HepG2 (cell line): Measurements from ENCODE around the gene RNF175. TPM values are rescaled to one million over a fixed set of nuclear protein-coding genes. Genes with fewer than 3 reads are reported as not detected.

Experiments
- ATAC-seq: fragments of 200-7000 bp; cut with Tn5 transposase; 3 replicates; pipeline ENCODE4 v1.9.1; 2020; ENCODE audit warnings: mild to moderate bottlenecking, moderate library complexity
- BruUV-seq: library from RNA; stranded (reverse); fragments of 400-500 nt; replicated peaks from 2 replicates; lab custom pipeline; 2021; lab: Mats Ljungman, UMichigan
- CTCF ChIA-PET: fragments of 300-600 bp; formaldehyde crosslinking; extraction: SDS; loops from one replicate; lab custom pipeline; 2021; ENCODE audit warnings: low total read pairs, inconsistent platforms, low intra/inter-chr PET ratio; lab: Yijun Ruan, JAX
- POLR2A ChIA-PET: fragments of 350-600 bp; sonication (Branson Sonifier 250); formaldehyde crosslinking; loops from one replicate; lab custom pipeline; 2020; ENCODE audit warnings: antibody characterized with exemption, inconsistent platforms; lab: Yijun Ruan, JAX
- DNase-seq: peaks from one replicate; pipeline ENCODE4 v3.0.0-alpha.2; 2015; ENCODE audit warnings: low spot score
- FAIRE-seq: peaks from 3 replicates; lab custom pipeline; 2011; peaks lifted over from hg19 to GRCh38; lab: Jason Lieb, UNC
- H2AFZ ChIP-seq: one replicate; pipeline ENCODE4 v1.6.1; 2011; ENCODE audit warnings: low read length, inconsistent platforms
- H3K27ac ChIP-seq: fragments of 300-600 bp; 3 replicates; pipeline ENCODE4 v1.8.0; 2011; ENCODE audit warnings: mixed run types, mild to moderate bottlenecking, mixed read lengths, low read length, inconsistent platforms; ENCODE audit not compliant: insufficient read depth; ENCODE audit errors: extremely low read length
- H3K27me3 ChIP-seq, 2 experiments: fragments of 200-600 bp in 1 of 2; 2 replicates in 1 of 2; 3 replicates in 1 of 2; pipeline versions ENCODE4 v1.6.0 to v1.8.0; 2011; ENCODE audit warnings: low read length in 2 of 2, mild to moderate bottlenecking in 2 of 2, moderate library complexity in 2 of 2, inconsistent platforms in 1 of 2; ENCODE audit not compliant: insufficient read depth in 2 of 2, control insufficient read depth in 1 of 2
- H3K36me3 ChIP-seq, 2 experiments: fragments of 200-600 bp in 1 of 2; replicated peaks in 1 of 2; 2 replicates in 1 of 2; 3 replicates in 1 of 2; pipeline versions ENCODE4 v1.5.1 to v1.8.0; 2011; ENCODE audit warnings: low read length in 2 of 2, inconsistent platforms in 1 of 2; ENCODE audit not compliant: insufficient read depth in 2 of 2, control insufficient read depth in 1 of 2
- H3K4me1 ChIP-seq: 2 replicates; pipeline ENCODE4 v1.5.1; 2012; ENCODE audit warnings: low read length, inconsistent platforms; ENCODE audit not compliant: insufficient read depth
- H3K4me2 ChIP-seq: 2 replicates; pipeline ENCODE4 v1.6.0; 2011; ENCODE audit warnings: low read depth, low read length, inconsistent platforms
- H3K4me3 ChIP-seq, 3 experiments: fragments of 200-600 bp in 1 of 3; sonication (generic), shearing (Covaris generic) in 1 of 3; replicated peaks in 1 of 3; 2 replicates each; pipeline ENCODE4 v1.5.1; 2011 to 2016; ENCODE audit warnings: low read length in 3 of 3, inconsistent platforms in 2 of 3, low read depth in 2 of 3, mild to moderate bottlenecking in 2 of 3, control low read depth in 1 of 3, mixed read lengths in 1 of 3; ENCODE audit not compliant: insufficient read depth in 1 of 3
- H3K79me2 ChIP-seq: one replicate; pipeline ENCODE4 v1.6.1; 2011; ENCODE audit warnings: low read length, inconsistent platforms; ENCODE audit not compliant: insufficient read depth
- H3K9ac ChIP-seq: 2 replicates; pipeline ENCODE4 v1.6.0; 2011; ENCODE audit warnings: mild to moderate bottlenecking, low read depth, low read length, inconsistent platforms; ENCODE audit not compliant: insufficient read depth
- H3K9me3 ChIP-seq: 2 replicates; pipeline ENCODE4 v1.5.1; 2012; ENCODE audit warnings: mild to moderate bottlenecking, low read length
- H4K20me1 ChIP-seq: 2 replicates; pipeline ENCODE4 v1.6.0; 2011; ENCODE audit warnings: inconsistent platforms, mild to moderate bottlenecking, low read length, moderate library complexity; ENCODE audit not compliant: insufficient read depth
- ATF2 ChIP-seq: sonication (generic); formaldehyde crosslinking; IDR thresholded peaks from 2 replicates; pipeline ENCODE4 v1.4.0; 2020; ENCODE audit warnings: missing genetic modification reagents
- ELF1 ChIP-seq: sonication (generic); formaldehyde crosslinking; IDR thresholded peaks from 2 replicates; pipeline ENCODE4 v1.4.0; 2020; ENCODE audit warnings: missing genetic modification reagents
- FOXK2 ChIP-seq: fragments of 450-650 bp; IDR thresholded peaks from 2 replicates; pipeline ENCODE4 v1.6.1; 2016
- GABPA ChIP-seq, 2 experiments: IDR thresholded peaks; 2 replicates each; pipeline ENCODE4 v1.6.1; 2011 to 2016; ENCODE audit warnings: low read depth in 2 of 2, low read length in 1 of 2, missing biosample characterization in 1 of 2, missing genetic modification characterization in 1 of 2
- JARID2 ChIP-seq: sonication (generic); formaldehyde crosslinking; IDR thresholded peaks from 2 replicates; pipeline ENCODE4 v1.8.1; 2023; ENCODE audit warnings: missing genetic modification reagents, inconsistent platforms; ENCODE audit not compliant: insufficient replicate concordance
- MTERF4 ChIP-seq: sonication (generic); formaldehyde crosslinking; IDR thresholded peaks from 2 replicates; pipeline ENCODE4 v1.8.0; 2023; ENCODE audit warnings: mild to moderate bottlenecking, missing genetic modification reagents
- NKX3-1 ChIP-seq: sonication (generic); formaldehyde crosslinking; IDR thresholded peaks from 2 replicates; pipeline ENCODE4 v1.5.0; 2020; ENCODE audit warnings: missing genetic modification reagents
- POLR2G ChIP-seq: fragments of 200-400 bp; formaldehyde crosslinking; IDR thresholded peaks from 2 replicates; pipeline ENCODE4 v1.6.1; 2018; ENCODE audit warnings: mild to moderate bottlenecking, low read depth, low read length, moderate library complexity
- PRPF4 ChIP-seq: fragments of 200-400 bp; formaldehyde crosslinking; IDR thresholded peaks from 2 replicates; pipeline ENCODE4 v1.6.1; 2016; ENCODE audit warnings: low read length, low read depth; ENCODE audit not compliant: poor library complexity, severe bottlenecking
- TOPORS ChIP-seq: sonication (generic); formaldehyde crosslinking; IDR thresholded peaks from 2 replicates; pipeline ENCODE4 v1.8.0; 2023; ENCODE audit warnings: mild to moderate bottlenecking, missing genetic modification reagents
- ZNF354B ChIP-seq: sonication (generic); formaldehyde crosslinking; IDR thresholded peaks from 2 replicates; pipeline ENCODE4 v1.8.0; 2022; ENCODE audit warnings: mild to moderate bottlenecking, missing genetic modification reagents
- ZNF720 ChIP-seq: sonication (generic); formaldehyde crosslinking; IDR thresholded peaks from 2 replicates; pipeline ENCODE4 v1.4.0; 2020; ENCODE audit warnings: missing genetic modification reagents
- ZNF766 ChIP-seq: sonication (generic); formaldehyde crosslinking; IDR thresholded peaks from 2 replicates; pipeline ENCODE4 v1.5.0; 2020; ENCODE audit warnings: missing genetic modification reagents, borderline replicate concordance
- ZSCAN20 ChIP-seq: sonication (generic); formaldehyde crosslinking; IDR thresholded peaks from 2 replicates; pipeline ENCODE4 v1.4.0; 2020; ENCODE audit warnings: missing genetic modification reagents, mild to moderate bottlenecking, borderline replicate concordance
- WGBS: methylation state at CpG from one replicate; pipeline ENCODE4 v1.1.6; 2017; ENCODE audit warnings: low lambda C conversion rate; 5-methylcytosine and 5-hydroxymethylcytosine counted together
- in situ Hi-C: cut with HindIII; loops from 2 replicates; pipeline ENCODE4 v1.10.0; 2017; ENCODE audit warnings: low pct_unique_long_range_greater_than_20kb; ENCODE audit not compliant: extremely low pct_ligation_motif_present
- intact Hi-C: fragments of 100-400 bp; cut with micrococcal nuclease; formaldehyde crosslinking; loops from one replicate; pipeline ENCODE4 v1.10.0; 2022; ENCODE audit not compliant: unreplicated experiment
- polyA plus RNA-seq, 8 experiments: library from polyadenylated mRNA; depleted of rRNA in 3 of 8; stranded (reverse) in 7 of 8; unstranded in 1 of 8; fragments of >200 nt; fragmentation: Illumina TruSeq in 4 of 8; extraction: Trizol in 4 of 8; gene quantifications; 2 replicates each; pipeline versions ENCODE4 v1.2.1 to v1.2.3, GENCODE V29; 2011 to 2016; ENCODE audit warnings: low read depth in 4 of 8, missing spikeins in 1 of 8, mixed read lengths in 1 of 8; ENCODE audit not compliant: insufficient read depth in 1 of 8
- total RNA-seq, 5 experiments: library from RNA; depleted of rRNA; stranded (reverse); fragments of >200 nt; fragmentation: Illumina TruSeq; extraction: Trizol; gene quantifications; 2 replicates each; pipeline ENCODE4 v1.2.3, GENCODE V29; 2016; ENCODE audit warnings: low read depth in 1 of 5

Gene RNF175
- total and polyA plus RNA-seq, 2 of the 13 experiments (the other 11 are each of a cell fraction or from before 2014, with no cell fraction given) = not detected

- TF ChIP-seq ZNF766 (CRISPR knock-in tag) = no peak
- no peak for TF ChIP-seq ATF2
- no peak for TF ChIP-seq ELF1 (CRISPR knock-in tag)
- TF ChIP-seq PRPF4 = no peak
- no peak for TF ChIP-seq JARID2
- TF ChIP-seq NKX3-1 = no peak
- TF ChIP-seq ZSCAN20 (CRISPR knock-in tag) = no peak
- TF ChIP-seq, all 625 proteins: peak for 0
These were observed 11.4 kb downstream of the RNF175 start (continued) for GRCh38 chr4:153748378-153748777.

- Histone ChIP-seq H2AFZ (no peak overlapping the region), H3K79me2 (no peaks in the 10 kb centered on the region), H3K36me3 (no peaks in the 10 kb centered on the region), H4K20me1 (no peaks in the 10 kb centered on the region), H3K4me2 (no peak overlapping the region), H3K27ac (no peak overlapping the region), H3K4me1 (no peaks in the 10 kb centered on the region), H3K9ac (no peak overlapping the region), H3K27me3 (no peaks in the 10 kb centered on the region), H3K9me3 (no peaks in the 10 kb centered on the region), H3K4me3 (no peak overlapping the region)
- in situ Hi-C loops (no loop called here), intact Hi-C loops (no loop called here)
- BruUV-seq = no TSS peak
- no peak for DNase-seq
- no peak for FAIRE-seq
- WGBS = 20% methylated on average over 4 of the region's 4 CpGs
- ATAC-seq = no peak
- no peak for TF ChIP-seq ZNF354B (CRISPR knock-in tag)
- no peak for TF ChIP-seq FOXK2
- no peak for TF ChIP-seq GABPA (IDR thresholded peaks at IDR 0.05; ENCODE audit: low read depth, low read length)
- no peak for TF ChIP-seq GABPA (CRISPR knock-in tag; IDR thresholded peaks at IDR 0.05; ENCODE audit: low read depth)
- TF ChIP-seq MTERF4 = no peak
- no peak for TF ChIP-seq POLR2G
- TF ChIP-seq ZNF720 = no peak
- TF ChIP-seq TOPORS (CRISPR knock-in tag) = no peak
- ChIA-PET POLR2A (no interaction called here), CTCF (interaction anchor here (0.6 kb wide), 1 partner anchor 740 kb away, joined by 3 read pairs; no protein-coding TSS in a partner anchor)
These were observed 12.3 kb downstream of the RNF175 start for GRCh38 chr4:153747406-153747955.
